ENCODE results near the gene DNPH1.

Gene DNPH1

DNA sequence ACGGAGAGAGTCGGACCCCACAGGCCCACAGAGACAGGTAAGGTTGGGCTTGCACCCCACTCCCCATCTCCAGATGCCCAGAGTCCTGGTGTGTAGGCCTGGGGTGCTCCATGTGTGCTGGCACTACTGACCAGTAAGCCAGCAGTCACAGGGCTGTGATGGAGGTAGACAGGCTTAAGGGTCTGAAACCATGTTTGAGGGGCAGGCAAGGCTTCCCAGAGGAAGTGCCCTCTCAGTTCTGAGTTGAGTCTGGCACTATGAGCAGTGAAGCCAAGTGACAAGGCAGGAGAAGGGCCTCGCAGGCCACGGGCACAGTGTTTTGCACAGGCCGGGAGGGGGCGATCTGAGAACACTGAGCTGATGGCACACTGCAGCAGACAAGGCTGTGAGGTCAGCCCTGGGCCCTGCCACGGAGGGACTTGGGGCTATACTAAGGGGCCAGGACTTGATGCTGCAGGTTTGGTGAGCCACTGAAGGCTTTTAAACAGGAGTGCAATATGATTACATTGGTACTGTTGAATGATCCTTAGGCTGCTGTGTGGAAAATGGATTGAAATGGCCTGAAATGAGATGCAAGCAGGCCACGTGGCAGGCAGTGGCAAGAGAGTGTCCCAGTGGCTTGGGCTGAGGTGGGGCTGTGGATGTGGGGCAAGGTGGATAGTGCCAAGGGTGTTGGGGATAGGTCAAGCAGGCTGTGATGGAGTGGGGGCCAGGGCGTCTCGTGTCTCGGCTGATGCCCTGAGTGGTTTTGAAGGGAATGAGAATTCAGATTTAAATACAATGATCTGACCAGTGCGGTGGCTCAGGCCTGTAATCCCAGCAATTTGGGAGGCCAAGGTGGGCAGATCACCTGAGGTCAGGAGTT lies 34.3 kb upstream of the DNPH1 start:
- DNase-seq: no peak

DNA sequence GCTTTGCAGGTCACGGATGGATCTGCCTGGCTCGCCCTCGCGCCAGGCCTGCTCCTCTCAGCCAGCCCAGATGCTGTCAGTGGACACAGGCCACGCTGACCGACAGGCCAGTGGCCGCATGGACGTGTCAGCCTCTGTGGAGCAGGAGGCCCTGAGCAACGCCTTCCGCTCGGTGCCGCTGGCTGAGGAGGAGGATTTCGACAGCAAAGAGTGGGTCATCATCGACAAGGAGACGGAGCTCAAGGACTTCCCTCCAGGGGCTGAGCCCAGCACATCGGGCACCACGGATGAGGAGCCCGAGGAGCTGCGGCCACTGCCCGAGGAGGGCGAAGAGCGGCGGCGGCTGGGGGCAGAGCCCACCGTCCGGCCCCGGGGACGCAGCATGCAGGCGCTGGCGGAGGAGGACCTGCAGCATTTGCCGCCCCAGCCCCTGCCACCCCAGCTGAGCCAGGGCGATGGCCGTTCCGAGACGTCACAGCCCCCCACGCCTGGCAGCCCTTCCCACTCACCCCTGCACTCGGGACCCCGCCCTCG lies 33.6 kb upstream of the DNPH1 start:
- no peak for DNase-seq

DNA sequence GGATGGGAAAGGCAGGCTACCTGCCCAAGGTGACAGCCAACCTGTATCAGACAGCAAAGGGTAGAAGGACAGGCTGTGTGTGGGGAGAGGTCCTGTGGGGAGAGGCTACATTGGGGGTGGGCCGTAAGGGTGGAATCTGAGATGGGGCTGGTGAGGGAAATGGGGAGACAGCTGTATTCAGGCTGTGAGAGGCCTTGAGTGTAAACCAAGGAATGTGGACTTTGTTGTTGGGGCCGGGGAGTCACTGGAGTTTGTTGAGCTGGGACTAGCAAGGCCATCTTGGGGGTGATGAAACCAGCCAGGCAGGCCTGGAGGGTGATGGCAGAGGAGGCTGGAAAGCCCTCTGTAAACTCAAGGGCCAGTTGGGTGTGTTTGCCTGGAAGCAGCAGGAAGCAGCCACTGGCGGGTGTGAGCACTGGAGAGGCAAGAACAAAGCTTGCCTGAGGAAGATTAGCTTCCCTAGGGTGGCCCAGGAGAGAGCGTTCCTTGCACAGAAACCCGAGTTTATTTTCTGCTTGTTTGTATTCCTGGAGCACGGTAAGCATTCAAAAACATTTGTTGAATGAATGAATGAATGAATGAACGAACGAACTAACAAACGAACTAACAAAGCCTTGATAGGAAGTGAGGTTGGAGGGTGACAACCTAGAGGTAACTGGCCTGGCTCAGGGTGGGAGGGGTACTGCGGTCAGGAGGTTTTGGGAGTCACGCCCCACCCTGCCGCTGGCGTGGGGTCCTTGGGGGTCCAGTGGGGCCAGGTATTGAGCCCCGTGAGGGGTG lies 32.9 kb upstream of the DNPH1 start:
- DNase-seq: no peak

DNA sequence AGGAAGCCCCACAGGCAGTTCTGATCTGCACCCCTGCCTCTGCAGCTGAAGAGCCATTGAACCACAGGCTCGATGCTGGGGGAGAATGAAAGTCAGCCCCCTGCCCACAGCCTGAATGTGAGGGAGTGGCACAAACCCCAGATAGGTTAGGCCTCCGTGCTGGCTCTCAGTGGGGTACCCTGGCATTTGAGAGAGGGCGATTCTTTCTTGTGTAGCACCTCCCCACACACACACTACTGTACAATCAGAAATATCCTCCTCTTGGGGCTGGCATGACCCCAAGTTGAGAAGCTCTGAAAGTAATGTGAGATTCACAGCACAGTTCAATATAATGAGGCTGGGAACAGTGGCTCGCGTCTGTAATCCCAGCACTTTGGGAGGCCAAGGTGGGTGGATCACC lies 31.9 kb upstream of the DNPH1 start:
- DNase-seq: no peak

DNA sequence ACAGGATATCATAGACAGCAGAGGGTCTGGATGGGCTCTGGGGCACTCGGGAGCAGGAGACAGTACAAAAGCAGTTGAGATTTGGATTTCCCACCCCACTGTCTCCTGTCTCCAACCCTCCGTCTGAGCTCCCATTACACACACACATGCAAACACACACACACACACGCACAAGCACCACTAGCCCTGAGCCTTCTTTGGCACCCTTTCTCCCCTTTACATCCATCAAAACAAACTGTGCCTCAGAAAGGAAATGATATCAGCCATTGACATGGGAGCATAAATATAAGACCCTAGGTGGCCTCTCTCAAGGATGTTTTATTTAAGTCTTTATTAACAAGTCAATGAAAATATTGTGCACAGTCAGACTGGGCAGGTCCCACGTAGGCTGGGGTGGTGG lies 31.5 kb upstream of the DNPH1 start:
- no peak for DNase-seq

DNA sequence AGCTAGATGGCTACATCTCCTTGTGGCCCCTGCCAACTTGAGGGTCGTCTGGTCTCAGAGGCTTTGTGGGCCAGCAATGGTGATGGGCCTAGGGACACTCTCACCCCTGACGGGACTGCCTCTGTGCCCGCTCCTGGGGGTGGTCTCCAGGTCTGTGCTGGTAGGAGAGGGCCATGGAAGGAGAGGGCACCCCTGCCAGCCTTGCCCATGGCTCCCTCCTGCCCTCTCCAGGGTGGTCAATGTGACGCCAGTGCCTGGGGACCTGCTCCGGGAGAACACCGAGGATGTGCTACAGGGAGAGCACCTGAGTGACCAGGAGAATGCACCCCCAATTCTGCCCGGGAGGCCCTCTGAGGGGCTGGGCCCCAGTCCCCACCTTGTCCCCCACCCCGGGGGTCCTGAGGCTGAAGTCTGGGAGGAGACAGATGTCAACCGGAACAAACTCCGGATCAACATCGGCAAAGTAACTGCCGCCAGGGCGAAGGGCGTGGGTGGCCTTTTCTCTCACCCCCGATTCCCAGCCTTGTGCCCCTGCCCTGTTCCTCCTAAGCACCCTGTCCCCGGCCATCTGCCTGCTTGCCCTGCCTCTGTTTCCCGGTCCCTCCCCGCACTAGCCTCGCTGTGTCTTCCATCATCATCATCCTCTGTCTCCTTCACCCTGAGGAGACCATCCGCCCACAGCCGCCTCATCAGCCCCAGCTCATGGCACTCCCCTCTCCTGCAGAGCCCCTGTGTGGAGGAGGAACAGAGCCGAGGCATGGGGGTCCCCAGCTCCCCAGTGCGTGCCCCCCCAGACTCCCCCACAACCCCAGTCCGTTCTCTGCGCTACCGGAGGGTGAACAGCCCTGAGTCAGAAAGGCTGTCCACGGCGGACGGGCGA lies 29.8 kb upstream of the DNPH1 start:
- no peak for DNase-seq

DNA sequence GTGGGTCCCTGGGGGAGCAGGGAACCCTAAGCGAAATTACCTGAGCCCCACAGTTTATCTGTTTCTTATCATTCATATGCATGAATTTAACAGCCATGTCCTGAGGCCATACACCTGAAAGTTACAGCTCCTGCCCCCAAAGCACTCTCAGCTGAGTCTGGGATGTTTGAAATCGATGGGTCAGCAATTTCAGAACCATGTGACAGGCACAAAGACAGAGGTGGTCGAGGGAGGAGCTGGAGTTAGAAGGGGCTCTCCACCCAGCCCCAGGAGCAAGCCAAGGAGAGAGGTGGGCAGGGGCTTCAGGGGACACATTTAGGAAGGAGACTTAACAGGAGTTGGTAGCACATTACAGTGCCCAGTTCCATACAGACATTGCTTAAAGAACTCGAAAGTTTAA lies 28.9 kb upstream of the DNPH1 start:
- DNase-seq: no peak

DNA sequence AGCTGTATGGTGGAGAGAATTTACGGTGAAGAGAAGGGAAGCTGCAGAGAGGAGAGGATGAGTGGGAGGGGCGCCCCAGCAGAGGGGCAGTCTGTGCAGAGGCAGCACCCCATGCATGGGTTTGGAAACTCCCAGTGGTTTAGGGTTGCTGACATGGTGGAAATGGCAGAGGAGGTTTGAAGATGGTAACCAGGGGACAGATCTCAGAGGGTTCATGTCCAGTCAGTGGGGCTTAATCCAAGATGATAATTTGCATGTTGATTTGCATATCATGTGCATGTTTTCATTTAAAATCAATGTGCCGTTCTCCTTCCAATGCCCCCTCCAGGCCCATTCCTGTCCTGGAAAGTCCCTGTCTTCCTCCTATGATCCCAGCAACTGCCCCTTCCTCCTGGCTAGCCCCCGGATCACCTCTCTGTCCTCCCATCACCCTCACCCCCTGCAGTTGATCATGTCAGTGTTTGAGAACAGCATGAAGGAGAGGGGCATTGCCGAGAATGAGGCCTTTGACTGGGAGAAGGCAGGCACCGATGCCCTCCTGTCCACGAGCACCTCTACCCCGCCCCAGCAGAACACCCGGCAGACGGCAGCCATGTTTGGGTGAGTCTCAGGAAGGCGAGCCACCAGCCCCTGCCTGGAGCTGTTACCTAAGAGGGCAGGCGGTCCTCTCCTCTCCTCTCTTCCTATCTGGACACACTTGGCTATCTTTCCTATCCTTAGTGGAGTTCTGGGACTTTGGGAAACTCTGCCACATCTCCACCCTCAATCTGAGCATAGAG lies 28.3 kb upstream of the DNPH1 start:
- no peak for DNase-seq

DNA sequence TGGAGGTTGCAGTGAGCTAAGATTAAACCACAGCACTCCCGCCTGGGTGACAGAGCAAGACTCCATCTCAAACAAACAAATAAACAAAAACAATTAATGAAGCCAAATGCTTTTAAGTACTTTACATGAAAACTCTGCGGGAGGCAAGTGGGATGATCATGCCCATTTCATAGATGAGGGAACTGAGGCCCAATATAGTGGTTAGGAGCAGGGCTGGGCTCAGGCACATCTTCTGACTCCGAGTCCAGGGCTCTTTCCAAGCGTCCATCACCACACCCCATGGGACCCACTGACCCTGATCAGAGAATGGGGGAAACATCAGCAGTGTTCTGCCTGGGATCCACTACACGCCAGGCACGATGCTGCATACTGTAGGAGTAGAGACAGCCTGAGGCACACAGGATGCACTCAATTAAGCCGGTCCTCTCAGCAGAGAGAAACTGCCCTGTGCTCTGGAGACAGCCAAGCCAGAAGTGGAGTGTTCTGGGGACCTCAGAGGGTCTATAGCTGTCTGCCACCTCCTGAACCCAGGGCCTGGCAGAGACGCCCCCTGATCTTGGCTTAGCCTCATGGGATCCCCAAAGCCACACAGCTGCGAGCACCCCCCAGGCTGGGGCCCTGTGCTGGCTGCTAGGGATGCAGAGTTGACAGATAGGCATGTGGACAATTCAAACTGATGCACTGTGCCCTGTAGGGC lies 27.5 kb upstream of the DNPH1 start:
- DNase-seq: no peak

DNA sequence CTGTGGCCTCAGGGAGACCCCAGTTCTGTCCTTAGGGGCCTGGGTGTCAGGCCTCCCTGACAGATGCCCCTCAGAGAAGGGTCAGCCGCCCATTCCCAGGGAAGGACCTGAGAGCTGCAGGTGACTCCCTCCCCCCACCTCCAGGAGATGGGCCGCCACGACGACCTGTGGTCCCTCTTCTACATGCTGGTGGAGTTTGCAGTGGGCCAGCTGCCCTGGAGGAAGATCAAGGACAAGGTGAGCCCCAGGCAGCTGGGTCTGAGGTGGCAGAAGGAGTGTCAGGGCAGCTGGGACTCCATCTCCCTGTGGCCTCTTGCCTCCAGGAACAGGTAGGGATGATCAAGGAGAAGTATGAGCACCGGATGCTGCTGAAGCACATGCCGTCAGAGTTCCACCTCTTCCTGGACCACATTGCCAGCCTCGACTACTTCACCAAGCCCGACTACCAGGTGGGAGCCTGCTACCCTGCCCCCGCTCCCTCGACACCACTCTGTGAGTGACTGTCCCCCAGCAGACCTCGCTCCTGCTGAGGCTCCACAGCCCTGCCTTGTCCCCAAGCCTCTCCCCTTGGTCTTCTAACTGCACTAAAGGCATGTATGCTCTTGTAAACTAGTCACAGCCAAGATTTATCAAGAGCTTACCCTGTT lies 26.2 kb upstream of the DNPH1 start:
- DNase-seq: no peak

DNA sequence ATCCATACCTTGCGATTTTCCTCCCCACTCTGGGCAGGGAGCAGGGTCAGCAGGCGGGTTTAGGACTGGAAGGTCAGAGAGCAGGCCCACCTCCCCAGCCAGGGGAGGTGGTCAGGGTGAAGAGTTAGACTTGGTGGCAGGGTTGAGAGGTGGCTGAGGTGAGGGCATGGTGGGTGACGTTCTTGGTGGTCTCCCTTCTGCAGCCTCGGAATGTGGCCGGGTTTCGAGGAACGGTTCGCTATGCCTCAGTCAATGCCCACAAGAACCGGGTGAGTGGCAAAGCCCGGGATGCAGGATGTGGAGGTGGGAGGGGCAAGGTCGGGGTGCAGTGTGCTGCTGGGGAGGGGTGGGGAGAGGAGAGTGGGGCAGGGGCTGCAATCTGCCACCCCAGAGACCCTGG lies 25.6 kb upstream of the DNPH1 start:
- DNase-seq: no peak

DNA sequence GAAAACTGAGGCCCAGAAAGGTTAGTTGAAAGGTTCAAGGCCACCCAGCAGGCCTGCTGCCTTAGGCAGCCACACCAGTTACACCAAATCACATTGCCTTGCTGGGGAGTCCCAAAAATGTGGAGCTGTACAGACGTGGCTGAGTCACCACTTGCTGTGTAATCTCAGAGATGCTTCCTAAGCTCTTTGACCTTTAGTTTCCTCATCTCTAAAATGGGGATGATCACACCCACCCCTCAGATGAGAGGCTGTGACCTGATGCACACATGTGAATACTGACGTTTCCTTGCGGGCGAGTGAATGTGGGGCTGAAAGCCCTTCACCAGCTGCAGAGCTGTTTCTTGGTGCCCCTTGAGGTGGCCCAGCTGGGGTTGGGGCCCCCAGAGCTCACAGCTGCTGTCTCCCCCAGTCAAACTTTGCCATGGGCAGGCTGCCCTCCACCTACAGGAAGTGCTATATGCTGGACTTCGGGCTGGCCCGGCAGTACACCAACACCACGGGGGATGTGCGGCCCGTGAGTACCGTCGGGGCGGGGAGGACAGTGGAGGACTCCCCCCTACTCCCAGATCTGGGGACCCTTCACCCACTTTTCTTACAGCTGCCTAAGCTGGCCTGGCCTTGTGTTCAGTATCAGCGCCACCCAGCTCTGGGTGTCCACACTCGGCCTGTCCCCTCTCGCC lies 25.0 kb upstream of the DNPH1 start:
- DNase-seq: no peak

DNA sequence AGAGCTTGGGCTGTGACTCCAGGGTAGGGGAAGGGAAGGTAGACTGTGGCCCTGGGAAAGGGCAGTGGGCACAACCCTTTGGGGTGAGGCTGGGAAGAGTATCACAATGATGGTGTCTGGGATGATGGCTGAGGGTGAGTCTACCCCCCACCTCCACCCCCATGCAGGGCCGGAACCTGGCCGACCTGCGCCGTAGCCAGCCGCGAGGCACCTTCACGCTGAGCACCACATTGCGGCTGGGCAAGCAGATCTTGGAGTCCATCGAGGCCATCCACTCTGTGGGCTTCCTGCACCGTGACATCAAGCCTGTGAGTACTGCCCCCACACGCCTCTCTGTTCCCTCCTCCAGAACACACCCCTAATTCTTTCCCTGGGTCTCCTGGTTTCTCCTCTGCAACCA lies 24.1 kb upstream of the DNPH1 start:
- no peak for DNase-seq

DNA sequence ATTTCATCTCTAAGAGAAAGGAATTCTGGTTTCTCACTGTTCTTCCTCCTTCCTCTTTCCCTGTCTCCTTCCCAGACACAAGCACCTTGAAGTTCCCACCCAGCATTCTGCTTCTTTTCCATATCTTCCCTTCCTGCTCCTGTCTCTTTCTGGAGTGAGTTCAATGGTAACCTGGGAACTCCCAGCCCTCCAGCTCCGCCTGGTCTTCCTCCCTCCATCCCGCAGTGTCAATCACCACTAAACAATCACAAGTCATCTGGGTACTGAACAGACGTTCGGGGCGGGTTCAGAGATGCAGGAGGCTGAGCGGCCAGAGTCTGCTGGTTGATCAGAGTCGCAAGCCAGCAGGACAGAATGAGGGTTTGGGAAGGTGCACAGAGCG lies 21.7 kb upstream of the DNPH1 start:
- peak; percentile 91 for DNase-seq

DNA sequence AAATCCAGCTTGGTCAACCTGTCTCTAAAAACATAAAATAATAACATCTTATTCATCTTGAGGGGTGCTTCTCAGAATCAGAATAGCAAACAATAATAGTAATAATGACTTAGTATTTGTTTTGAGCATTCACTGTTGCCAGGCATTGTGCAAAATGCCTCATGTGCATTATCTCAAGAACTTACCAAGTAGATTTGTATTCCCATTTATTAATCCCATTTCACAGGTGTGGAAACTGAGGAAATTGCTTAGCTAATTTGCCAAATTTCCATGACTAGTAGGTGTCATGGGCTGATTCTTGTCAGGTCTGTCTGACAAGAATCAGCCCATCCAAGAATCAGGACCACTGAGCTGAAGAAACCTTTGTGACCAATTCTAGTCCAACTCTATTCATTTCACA lies 19.5 kb upstream of the DNPH1 start:
- DNase-seq: no peak

DNA sequence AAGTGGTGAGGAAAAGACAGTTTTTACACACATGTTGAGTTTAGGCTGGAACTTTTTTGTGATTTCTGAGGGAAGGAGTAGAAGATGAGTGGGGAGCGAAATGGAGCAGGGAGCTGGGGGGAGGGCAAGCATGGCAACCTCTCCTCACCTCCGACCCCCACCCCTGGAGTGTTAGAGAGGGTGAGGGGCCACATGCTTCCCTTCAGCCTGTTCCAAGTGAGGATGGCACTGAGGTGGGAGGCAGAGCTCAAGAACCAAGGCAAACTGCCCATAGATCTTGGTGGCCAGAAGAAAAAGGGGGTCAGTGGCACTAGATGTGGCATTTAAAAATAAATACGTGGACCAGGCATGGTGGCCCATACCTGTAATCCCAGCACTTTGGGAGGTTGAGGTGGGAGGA lies 18.8 kb upstream of the DNPH1 start:
- no peak for DNase-seq

DNA sequence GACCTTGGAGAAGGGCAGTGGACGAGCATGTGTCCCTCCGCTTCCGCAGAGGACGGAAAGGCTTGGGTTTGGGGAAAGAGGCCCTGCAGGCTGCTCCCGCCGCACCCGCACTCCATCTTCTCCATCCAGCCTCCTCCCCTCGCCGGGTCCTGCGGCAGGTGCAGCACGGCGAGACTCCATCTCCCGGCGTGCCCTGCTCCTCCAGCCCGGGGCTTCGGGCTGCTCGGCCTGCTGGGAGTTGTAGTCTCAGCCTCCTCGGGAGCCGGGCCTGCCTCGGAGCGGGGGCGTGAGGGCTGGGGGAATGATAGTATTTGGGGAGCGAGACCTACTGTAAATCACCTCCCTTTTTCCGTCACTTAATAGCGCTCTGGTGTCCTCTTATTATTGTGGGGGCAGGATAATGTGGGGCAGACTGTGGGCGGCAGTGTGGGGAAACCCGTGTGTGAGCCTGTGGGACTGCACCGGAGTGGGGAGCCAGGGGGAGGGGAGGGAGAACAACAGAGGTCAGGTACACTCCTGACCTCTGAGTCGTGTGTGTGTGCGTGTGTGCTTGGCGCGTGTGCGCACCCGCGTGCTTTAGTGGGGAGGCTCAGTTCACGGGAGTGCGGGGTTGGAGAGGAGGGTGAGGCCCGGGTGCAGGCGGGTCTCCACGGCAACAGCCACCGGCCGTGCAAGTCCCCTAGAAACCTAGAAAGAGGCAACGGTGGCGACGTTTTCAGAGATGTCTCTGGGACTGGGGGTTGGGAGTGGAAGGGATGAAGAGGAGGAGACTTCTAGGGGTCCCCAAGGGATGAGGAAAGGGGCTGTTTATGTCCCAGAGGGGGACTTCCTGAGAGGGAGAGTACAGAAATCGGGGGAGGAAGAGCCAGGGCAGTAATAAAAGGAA lies 18.1 kb upstream of the DNPH1 start:
- peak; percentile 80 for DNase-seq

DNA sequence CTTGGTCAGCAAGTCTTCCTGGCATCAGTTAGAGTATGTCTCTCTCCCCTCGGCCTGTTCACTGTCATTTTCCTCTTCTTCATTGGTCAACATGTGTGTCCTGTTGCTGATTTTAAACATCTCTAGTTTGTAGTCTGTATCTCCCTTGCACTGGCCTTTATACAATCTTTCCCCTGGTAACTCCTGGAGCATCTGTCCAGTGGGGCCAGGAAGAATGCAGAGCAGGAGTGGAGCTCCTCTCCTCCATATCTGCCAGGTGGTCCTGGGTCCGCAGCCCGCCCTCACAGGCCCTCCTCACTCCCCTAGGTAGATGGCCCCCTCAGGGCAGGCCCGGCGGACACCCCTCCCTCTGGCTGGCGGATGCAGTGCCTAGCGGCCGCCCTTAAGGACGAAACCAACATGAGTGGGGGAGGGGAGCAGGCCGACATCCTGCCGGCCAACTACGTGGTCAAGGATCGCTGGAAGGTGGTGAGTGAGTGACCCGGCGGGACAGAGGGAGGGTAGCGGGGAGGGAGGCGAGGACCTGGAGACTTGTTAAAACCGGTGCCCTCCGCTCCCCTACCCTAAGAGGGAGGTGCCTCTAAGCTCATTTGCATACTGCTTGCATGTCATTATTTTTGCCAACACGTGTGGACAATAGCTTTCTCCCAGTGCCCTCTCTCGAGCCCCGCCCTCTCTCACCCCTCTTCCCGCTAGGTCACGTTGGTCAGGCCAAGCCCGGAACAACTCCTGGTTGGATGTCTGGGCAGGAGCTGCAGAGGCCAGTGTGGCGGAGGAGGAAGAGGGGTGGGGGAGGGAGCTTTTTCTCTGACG lies 17.2 kb upstream of the DNPH1 start:
- peak; percentile 53 for DNase-seq
